HG03354 (cell line): ENCODE measurements around the gene MAPK10.

Source experiments
- ATAC-seq: cut with Tn5 transposase; IDR thresholded peaks from one replicate; pipeline ENCODE4 v1.9.1; 2021; ENCODE audit warnings: mild to moderate bottlenecking; ENCODE audit not compliant: unreplicated experiment, poor library complexity, severe bottlenecking

MAPK10 gene

DNA sequence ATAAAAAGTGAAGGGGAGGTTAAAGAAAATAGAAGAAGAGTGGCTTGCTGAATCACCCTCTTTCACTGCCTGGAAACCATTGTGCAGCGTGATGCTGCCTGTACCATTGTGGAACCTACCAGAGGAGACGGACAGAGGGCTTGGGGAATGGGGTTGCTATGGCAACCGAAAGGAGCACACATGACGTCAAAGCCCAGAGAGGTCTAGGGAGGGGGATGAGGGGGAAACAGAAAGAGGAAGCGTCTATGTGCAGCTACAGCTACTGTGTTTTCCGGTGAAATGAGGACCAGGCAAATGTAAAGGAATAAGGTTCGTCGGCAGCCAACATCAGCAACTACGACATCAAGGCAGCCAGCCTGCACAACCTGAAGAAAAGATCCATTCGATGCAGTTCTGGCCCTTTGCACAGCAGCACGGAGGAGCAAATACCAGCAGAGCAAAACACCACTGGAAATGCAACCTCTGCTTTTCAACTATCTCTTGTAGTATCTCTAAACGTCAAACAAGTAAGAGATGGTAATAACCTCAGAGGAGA, at the start of gene MAPK10:
TSS of gene MAPK10 (minus strand) at position 110 of the 535 bp plus-strand sequence.
- ATAC-seq: peak; percentile 99

DNA sequence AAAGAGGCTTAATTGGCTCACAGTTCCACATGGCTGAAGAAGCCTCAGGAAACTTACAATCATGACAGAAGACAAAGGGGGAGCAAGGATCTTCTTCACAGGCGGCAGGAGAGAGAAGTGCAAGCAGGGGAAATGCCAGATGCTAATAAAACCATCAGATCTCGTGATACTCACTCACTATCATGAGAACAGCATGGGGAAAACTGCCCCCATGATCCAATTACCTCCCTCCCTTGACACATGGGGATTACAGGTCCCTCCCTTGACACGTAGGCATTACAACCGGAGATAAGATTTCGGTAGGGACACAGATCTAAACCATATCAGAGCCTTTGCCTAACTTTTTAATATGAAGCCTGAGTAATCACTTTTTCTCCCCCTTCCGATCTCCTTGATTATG, 43.7 kb upstream of the MAPK10 start:
- ATAC-seq: no peak

GRCh38 chr4:86401826-86402225, 42.0 kb upstream of the MAPK10 start:
- ATAC-seq: no peak

GRCh38 chr4:86400216-86400615, 40.4 kb upstream of the MAPK10 start:
- no peak for ATAC-seq

DNA sequence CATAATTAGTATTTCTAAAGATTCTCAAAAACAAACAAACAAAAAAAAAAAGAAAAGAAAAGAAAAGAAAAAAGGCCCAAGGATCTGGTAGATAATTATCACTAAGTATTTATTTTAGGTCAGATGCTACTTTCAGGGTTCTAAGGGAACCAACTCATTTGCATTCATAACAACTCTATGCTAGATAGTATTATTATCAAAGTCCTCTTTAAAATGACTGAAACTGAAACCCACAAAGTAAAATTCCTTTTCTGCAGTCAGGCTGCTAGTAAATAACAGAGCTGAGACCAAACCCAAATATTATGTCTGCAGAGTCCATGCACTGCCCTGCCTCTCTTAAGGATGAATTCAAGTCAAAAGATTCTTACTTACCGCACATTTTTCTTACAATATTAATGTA, 38.3 kb upstream of the MAPK10 start:
- peak; percentile 78 for ATAC-seq

DNA sequence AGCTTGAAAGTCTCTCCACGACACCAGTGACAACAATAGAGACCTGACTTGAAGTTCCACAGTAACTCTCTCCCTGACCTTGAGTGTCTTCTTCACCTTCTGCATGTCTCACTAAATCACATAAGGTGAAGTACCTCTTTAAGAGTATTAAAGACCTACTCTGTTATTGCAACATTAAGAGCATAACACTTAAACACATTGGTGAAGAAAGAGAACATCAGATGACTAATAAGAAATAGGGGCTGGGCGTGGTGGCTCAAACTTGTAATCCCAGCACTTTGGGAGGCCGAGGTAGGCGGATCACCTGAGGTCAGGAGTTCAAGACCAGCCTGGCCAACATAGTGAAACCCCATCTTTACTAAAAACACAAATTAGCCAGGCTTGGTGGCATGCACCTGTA, 33.9 kb upstream of the MAPK10 start:
- no peak for ATAC-seq

GRCh38 chr4:86389664-86390063, 29.8 kb upstream of the MAPK10 start:
- no peak for ATAC-seq

DNA sequence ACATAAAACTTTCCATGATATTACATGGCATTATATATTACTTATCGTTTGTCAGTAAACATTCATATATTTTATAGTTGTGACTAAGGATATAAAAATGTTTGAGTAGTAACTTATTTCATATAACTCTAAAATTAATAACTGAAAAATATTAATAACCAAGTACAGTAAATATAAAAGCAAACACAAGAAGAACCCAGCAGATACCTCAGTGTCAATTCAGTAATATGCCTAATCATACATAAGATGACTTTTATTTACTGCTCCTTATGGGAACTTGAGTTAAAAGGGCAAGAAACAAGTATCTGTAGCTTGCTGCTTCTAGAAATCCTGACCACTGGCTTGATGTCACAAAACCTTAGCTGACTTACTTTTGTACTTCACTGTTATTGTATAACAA, 28.4 kb upstream of the MAPK10 start:
- ATAC-seq: no peak

DNA sequence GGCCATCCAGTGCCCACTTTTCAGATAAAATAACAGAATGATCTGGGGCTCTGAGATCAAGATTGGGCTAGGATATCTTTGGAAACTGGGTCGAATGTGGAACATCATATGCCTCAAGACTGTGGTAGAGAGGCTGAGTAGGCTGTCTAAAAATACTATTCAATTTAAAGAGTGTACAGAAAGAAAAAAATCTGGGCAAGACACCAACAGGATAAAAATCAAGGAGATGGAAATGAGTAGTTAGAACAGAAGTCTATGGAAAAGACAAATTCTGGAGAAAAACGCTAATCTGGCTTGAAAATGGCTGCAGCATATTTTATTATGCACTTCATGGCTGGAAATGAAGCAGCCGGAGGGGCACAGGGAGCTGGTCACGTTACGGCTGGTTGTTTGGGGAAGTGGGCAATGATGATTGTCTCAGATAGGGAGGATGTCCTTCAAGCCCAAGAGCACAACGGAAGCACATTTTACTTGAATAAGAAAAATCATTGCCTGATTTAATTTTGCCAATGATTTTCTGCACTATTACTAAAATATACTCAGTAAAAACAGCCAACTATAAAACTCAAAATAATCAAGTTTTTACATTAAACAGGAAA, 27.1 kb upstream of the MAPK10 start:
- no peak for ATAC-seq

DNA sequence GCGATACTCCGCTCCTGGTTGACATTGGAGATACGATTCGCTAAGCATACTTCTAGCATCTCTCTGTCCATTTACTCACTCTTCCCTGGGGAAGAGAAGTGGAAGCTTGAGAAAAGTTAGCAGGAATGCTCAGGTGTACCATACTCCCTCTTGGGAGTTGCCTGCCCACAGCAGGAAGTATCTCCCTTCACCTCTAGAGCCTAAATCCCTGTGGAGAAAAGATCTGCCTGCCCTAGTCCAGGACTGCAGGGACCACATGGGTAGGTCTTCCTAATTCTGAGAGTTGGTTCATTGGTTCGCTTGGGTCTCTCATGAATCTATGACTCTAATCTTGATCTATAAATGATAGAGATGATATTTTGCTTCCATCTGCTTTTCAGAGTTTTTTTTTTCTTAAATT, 26.3 kb upstream of the MAPK10 start:
- no peak for ATAC-seq

DNA sequence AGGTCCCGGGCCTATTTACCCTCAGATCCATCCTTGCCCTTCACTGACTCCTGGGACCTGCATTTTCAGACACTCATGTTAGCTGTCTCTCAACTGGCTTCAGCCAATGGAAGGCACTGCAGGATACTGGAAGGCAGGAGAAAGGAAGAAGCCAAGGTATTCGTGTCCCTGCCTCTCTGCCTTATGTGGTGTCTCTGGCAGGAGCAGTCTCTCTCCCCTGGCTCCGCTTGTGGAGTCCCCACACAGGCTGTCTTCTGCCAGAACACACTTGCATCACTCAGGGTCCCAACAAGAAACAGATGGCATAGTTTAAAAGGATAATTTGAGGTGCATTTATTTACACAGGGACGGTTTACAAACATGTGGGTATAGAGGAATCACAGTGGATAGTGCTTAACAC, 21.6 kb upstream of the MAPK10 start:
- no peak for ATAC-seq

DNA sequence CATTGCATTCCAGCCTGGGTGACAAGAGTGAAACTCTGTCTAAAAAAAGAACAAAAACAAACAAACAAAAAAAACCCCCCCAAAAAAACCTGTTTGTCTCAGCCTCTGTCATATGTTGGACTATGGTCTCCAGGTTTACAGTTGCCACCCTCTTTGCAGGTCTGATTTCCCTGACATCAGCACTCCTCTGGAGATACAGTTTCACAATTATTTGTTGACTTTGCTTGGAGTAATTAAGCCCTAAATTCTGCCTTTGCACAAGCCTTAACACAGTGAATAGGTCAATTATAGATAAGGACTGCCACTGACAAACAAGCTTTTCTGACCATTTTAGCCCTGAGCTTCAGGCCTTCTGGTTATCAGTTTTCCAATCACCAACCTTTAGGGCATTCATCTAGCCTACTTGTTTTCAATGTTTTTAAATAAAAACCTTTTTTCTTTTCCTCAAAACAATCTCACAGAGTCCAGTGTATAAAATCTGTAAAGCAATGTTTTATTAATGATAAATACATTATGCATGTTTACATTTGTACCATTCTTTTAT, 20.4 kb upstream of the MAPK10 start:
- no peak for ATAC-seq

DNA sequence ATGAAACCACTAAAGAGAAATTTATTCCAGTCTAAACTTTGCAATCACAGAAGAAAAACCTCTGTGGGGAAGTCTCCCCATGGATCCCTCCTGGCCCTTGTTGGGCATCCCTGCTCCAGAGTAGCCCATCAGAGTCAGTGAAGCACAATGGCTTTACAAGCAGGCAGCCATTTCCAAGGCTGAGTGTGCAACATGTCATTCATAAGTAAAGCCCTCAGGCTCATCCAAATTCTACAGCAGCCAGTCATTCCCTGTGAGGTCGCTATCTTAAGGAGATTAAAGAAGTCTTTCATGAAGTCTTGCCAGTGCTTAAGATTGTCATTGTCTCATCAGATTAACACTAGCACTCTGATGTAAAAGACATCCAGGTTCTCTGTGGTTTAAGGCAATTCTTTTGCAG, 17.0 kb upstream of the MAPK10 start:
- ATAC-seq: no peak

GRCh38 chr4:86368433-86368832, 8.6 kb upstream of the MAPK10 start:
- ATAC-seq: no peak

DNA sequence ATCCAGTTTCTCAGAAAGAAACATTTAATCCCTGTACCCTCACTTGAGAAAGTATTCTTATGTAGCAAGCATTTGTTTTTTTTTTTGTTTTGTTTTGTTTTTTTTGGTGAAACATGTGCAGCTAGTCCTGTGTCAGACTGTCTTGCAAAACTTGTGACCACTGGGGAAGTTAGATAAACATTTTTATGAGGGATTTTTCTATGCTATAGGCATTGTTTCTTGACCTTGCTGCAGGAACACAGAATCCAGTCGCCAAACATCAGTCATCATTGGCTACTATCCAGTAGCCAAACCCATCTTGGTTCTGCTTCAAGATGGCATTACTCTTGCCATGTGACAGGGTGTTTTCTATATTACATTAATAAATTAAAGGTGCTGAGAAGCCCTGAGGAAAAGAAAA, 7.7 kb upstream of the MAPK10 start:
- ATAC-seq: no peak

GRCh38 chr4:86366920-86367319, 7.1 kb upstream of the MAPK10 start:
- no peak for ATAC-seq

- ATAC-seq: no peak
These were observed 2.7 kb upstream of the MAPK10 start for GRCh38 chr4:86362510-86362909.

DNA sequence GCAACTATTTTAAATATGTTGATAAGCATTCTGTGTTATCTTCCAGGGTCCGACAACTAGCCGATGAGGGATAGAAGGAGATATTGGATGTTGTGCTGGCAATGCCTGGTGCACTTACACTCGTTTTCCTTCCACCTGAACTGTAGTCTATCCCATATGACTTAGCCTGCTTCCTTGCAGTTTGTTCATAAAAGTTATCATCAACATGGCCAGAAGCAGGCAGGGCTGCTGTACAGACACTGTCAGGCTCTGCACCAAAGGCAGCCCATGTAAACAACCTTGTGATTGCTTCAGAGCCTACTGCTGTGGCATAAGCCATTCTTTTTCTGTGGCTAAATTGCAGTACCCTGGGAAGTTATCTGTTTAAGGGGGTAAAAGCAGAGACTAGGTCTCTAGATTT, 1.6 kb downstream of the MAPK10 start:
- ATAC-seq: no peak

DNA sequence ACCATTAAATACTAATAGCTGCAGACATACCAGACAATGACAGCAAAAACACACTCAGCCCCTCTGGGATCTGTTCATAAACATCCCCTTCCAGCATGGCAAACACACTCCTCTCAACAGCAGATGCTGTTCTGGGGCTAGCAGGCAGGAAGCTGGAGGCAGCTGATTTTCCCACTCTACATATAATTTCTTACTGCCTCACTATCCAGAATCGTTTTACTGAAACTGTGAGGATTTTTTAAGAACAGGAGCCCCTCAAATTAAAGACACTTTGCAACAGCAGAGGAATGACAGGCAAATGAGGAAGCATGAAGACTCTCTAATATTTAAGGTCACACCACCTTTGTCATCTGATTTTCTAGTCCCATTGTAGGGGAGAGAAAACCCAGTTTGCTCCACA, 2.2 kb downstream of the MAPK10 start:
- no peak for ATAC-seq

- no peak for ATAC-seq
These were observed 3.2 kb downstream of the MAPK10 start for GRCh38 chr4:86356425-86357210.

- ATAC-seq: no peak
These were observed 5.5 kb downstream of the MAPK10 start for GRCh38 chr4:86354390-86354789.
